H9 (cell line): Measurements from ENCODE around the gene RRAD. TPM values are rescaled to one million over a fixed set of nuclear protein-coding genes. Genes with fewer than 3 reads are reported as not detected.

Source experiments
- DNase-seq: peaks from one replicate; pipeline ENCODE4 v3.0.0-alpha.2; 2017
- H2AFZ ChIP-seq: one replicate; pipeline ENCODE4 v1.6.1; 2013; ENCODE audit warnings: mild to moderate bottlenecking, low read length, control low read depth, moderate library complexity
- H2AK5ac ChIP-seq: 2 replicates; pipeline ENCODE4 v1.6.1; 2013; ENCODE audit warnings: low read length, control low read depth, mixed read lengths; ENCODE audit not compliant: insufficient read length
- H2BK120ac ChIP-seq: one replicate; pipeline ENCODE4 v1.6.1; 2013; ENCODE audit warnings: low read depth, mild to moderate bottlenecking, low read length, control low read depth, inconsistent platforms; ENCODE audit not compliant: poor library complexity, severe bottlenecking
- H2BK12ac ChIP-seq: 2 replicates; pipeline ENCODE4 v1.6.1; 2013; ENCODE audit warnings: low read length, control low read depth, mixed read lengths, low read depth; ENCODE audit not compliant: insufficient read length
- H2BK15ac ChIP-seq: 2 replicates; pipeline ENCODE4 v1.6.1; 2013; ENCODE audit warnings: low read depth, low read length, control low read depth
- H2BK20ac ChIP-seq: one replicate; pipeline ENCODE4 v1.6.1; 2013; ENCODE audit warnings: low read depth, mild to moderate bottlenecking, low read length, control low read depth, inconsistent platforms; ENCODE audit not compliant: poor library complexity, severe bottlenecking
- H2BK5ac ChIP-seq: 2 replicates; pipeline ENCODE4 v1.6.1; 2013; ENCODE audit warnings: low read length, control low read depth, mixed read lengths; ENCODE audit not compliant: insufficient read length
- H3K14ac ChIP-seq: 2 replicates; pipeline ENCODE4 v1.6.1; 2013; ENCODE audit warnings: low read length, control low read depth; ENCODE audit not compliant: insufficient read depth
- H3K18ac ChIP-seq: 2 replicates; pipeline ENCODE4 v1.6.1; 2013; ENCODE audit warnings: low read depth, mild to moderate bottlenecking, mixed read lengths, low read length, control low read depth; ENCODE audit not compliant: insufficient read length
- H3K23ac ChIP-seq: 2 replicates; pipeline ENCODE4 v1.6.1; 2013; ENCODE audit warnings: low read length, control low read depth, mixed read lengths, low read depth; ENCODE audit not compliant: insufficient read length
- H3K23me2 ChIP-seq: 2 replicates; pipeline ENCODE4 v1.6.1; 2013; ENCODE audit warnings: low read depth, mild to moderate bottlenecking, mixed read lengths, low read length, control low read depth; ENCODE audit not compliant: insufficient read length, poor library complexity, severe bottlenecking
- H3K27ac ChIP-seq: 2 replicates; pipeline ENCODE4 v1.5.1; 2013; ENCODE audit warnings: low read length, control low read depth, mixed read lengths, low read depth; ENCODE audit not compliant: insufficient read length
- H3K27me3 ChIP-seq: 2 replicates; pipeline ENCODE4 v1.6.1; 2013; ENCODE audit warnings: low read length, control low read depth, inconsistent platforms; ENCODE audit not compliant: insufficient read depth
- H3K4ac ChIP-seq: 2 replicates; pipeline ENCODE4 v1.6.1; 2013; ENCODE audit warnings: low read depth, mild to moderate bottlenecking, control low read depth, inconsistent platforms, low read length, moderate library complexity
- H3K4me1 ChIP-seq: 2 replicates; pipeline ENCODE4 v1.6.1; 2013; ENCODE audit warnings: low read length, control low read depth, inconsistent platforms; ENCODE audit not compliant: insufficient read depth
- H3K4me2 ChIP-seq: 2 replicates; pipeline ENCODE4 v1.6.1; 2013; ENCODE audit warnings: low read length, control low read depth, mixed read lengths; ENCODE audit not compliant: insufficient read length, insufficient read depth
- H3K56ac ChIP-seq: 2 replicates; pipeline ENCODE4 v1.6.1; 2013; ENCODE audit warnings: low read depth, mild to moderate bottlenecking, mixed read lengths, low read length, control low read depth; ENCODE audit not compliant: insufficient read length
- H3K79me1 ChIP-seq: 2 replicates; pipeline ENCODE4 v1.6.1; 2013; ENCODE audit warnings: low read depth, mild to moderate bottlenecking, moderate library complexity, low read length, control low read depth, inconsistent platforms; ENCODE audit not compliant: insufficient read depth, poor library complexity, severe bottlenecking
- H3K79me2 ChIP-seq: 2 replicates; pipeline ENCODE4 v1.6.1; 2013; ENCODE audit warnings: low read length, control low read depth, inconsistent platforms; ENCODE audit not compliant: insufficient read depth
- H3K9ac ChIP-seq: 2 replicates; pipeline ENCODE4 v1.6.1; 2013; ENCODE audit warnings: low read length, control low read depth, mixed read lengths; ENCODE audit not compliant: insufficient read length; ENCODE audit errors: extremely low read depth
- H3K9me3 ChIP-seq: one replicate; pipeline ENCODE4 v1.6.1; 2013; ENCODE audit warnings: low read depth, low read length, inconsistent platforms; ENCODE audit not compliant: control insufficient read depth
- H3T11ph ChIP-seq: one replicate; pipeline ENCODE4 v1.6.1; 2013; ENCODE audit warnings: mild to moderate bottlenecking, low read length, control low read depth, inconsistent platforms
- H4K20me1 ChIP-seq: one replicate; pipeline ENCODE4 v1.6.1; 2013; ENCODE audit not compliant: control insufficient read depth, insufficient read length, insufficient read depth
- H4K5ac ChIP-seq: 2 replicates; pipeline ENCODE4 v1.6.1; 2013; ENCODE audit warnings: low read depth, mild to moderate bottlenecking, mixed read lengths, low read length, control low read depth; ENCODE audit not compliant: insufficient read length
- H4K8ac ChIP-seq: replicated peaks from 2 replicates; pipeline ENCODE4 v1.6.1; 2013; ENCODE audit warnings: low read length, control low read depth, mixed read lengths, low read depth; ENCODE audit not compliant: insufficient read length
- H4K91ac ChIP-seq: 2 replicates; pipeline ENCODE4 v1.6.1; 2013; ENCODE audit warnings: low read depth, mild to moderate bottlenecking, moderate library complexity, mixed read lengths, low read length, control low read depth; ENCODE audit not compliant: insufficient read length
- H3K27ac Mint-ChIP-seq, 3 experiments: 2 replicates in 2 of 3; 3 replicates in 1 of 3; pipeline ENCODE4 v1.8.0; 2020 to 2021; ENCODE audit warnings: mixed read lengths in 3 of 3, mild to moderate bottlenecking in 1 of 3, moderate library complexity in 1 of 3
- H3K27me3 Mint-ChIP-seq: 2 replicates; pipeline ENCODE4 v1.8.0; 2021; ENCODE audit warnings: low read depth, mild to moderate bottlenecking, moderate library complexity, mixed read lengths
- H3K36me3 Mint-ChIP-seq, 3 experiments: 2 replicates in 2 of 3; 3 replicates in 1 of 3; pipeline ENCODE4 v1.8.0; 2020 to 2021; ENCODE audit warnings: low read depth in 3 of 3, mixed read lengths in 3 of 3; ENCODE audit not compliant: insufficient read depth in 1 of 3
- H3K4me1 Mint-ChIP-seq, 2 experiments: 2 replicates each; pipeline ENCODE4 v1.8.0; 2020; ENCODE audit warnings: mixed read lengths in 2 of 2
- H3K4me3 Mint-ChIP-seq, 2 experiments: 2 replicates in 1 of 2; 3 replicates in 1 of 2; pipeline ENCODE4 v1.8.0; 2020 to 2021; ENCODE audit warnings: mild to moderate bottlenecking in 2 of 2, mixed read lengths in 2 of 2, moderate library complexity in 1 of 2
- H3K9me3 Mint-ChIP-seq, 2 experiments: 2 replicates in 1 of 2; 3 replicates in 1 of 2; pipeline ENCODE4 v1.8.0; 2020; ENCODE audit warnings: mild to moderate bottlenecking in 2 of 2, mixed read lengths in 2 of 2, moderate library complexity in 1 of 2
- WGBS: extraction: QIAGEN DNeasy Blood & Tissue Kit; methylation state at CpG from one replicate; pipeline ENCODE4 v1.1.7; 2013; ENCODE audit warnings: missing lambda C conversion rate, low lambda C conversion rate, mixed read lengths; ENCODE audit not compliant: insufficient read length; ENCODE audit errors: extremely low coverage; 5-methylcytosine and 5-hydroxymethylcytosine counted together
- total RNA-seq: library from RNA; stranded (reverse); gene quantifications from 2 replicates; pipeline ENCODE4 v1.2.1, GENCODE V29; 2021
- TF ChIP-seq, protein P1 (sequence below): fragments of 200-600 bp; sonication (generic); conservative IDR thresholded peaks from 3 replicates; pipeline ENCODE4 v1.8.0; 2021; ENCODE audit warnings: antibody characterized with exemption, mild to moderate bottlenecking

The RRAD gene
- total RNA-seq, 1 experiment from 2014 or later = 0.72 TPM

DNA sequence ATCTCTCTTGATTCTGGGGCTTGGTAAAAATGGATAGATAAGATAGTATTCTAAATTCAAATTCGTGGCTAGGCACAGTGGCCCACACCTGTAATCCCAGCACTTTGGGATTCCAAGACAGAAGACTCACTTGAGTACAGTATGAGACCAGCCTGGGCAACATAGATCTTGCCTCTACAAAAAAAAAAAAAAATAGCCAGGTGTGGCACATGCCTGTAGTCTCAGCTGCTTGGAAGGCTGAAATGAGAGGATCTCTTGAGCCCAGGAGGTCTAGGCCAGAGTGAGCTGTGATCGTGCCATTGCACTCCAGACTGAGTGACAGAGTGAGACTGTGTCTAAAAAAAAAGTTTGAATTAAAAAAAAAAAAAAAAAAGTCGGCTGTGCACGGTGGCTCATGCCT lies 35.7 kb downstream of the RRAD start:
- 0 out of 4 replicates have a peak, but pooled peaks cover 2 to 3% of the 10 kb centered on the region in 2 experiments for H3K4me1 Mint-ChIP-seq
- Histone ChIP-seq H4K91ac (no peak overlapping the region), H3K14ac (no peak overlapping the region), H2BK20ac (no peak overlapping the region), H3K9me3 (no peaks in the 10 kb centered on the region), H4K5ac (no peak overlapping the region), H3K23me2 (no peaks in the 10 kb centered on the region), H3T11ph (no peak overlapping the region), H2BK5ac (no peak overlapping the region), H3K23ac (no peak overlapping the region), H3K4ac (no peak overlapping the region), H3K4me2 (no peak overlapping the region), H4K20me1 (no peaks in the 10 kb centered on the region), H2BK15ac (no peak overlapping the region), H2AFZ (no peak overlapping the region), H3K27ac (no peak overlapping the region), H3K79me2 (no peaks in the 10 kb centered on the region), H3K79me1 (no peaks in the 10 kb centered on the region), H3K27me3 (no peaks in the 10 kb centered on the region), H3K18ac (no peak overlapping the region), H2BK12ac (no peak overlapping the region), H3K4me1 (no peaks in the 10 kb centered on the region), H2AK5ac (no peak overlapping the region), H4K8ac (no peak overlapping the region), H2BK120ac (no peak overlapping the region), H3K56ac (no peak overlapping the region), H3K9ac (no peak overlapping the region)
- DNase-seq = no peak
- TF ChIP-seq, protein P1, sequence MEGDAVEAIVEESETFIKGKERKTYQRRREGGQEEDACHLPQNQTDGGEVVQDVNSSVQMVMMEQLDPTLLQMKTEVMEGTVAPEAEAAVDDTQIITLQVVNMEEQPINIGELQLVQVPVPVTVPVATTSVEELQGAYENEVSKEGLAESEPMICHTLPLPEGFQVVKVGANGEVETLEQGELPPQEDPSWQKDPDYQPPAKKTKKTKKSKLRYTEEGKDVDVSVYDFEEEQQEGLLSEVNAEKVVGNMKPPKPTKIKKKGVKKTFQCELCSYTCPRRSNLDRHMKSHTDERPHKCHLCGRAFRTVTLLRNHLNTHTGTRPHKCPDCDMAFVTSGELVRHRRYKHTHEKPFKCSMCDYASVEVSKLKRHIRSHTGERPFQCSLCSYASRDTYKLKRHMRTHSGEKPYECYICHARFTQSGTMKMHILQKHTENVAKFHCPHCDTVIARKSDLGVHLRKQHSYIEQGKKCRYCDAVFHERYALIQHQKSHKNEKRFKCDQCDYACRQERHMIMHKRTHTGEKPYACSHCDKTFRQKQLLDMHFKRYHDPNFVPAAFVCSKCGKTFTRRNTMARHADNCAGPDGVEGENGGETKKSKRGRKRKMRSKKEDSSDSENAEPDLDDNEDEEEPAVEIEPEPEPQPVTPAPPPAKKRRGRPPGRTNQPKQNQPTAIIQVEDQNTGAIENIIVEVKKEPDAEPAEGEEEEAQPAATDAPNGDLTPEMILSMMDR = no peak
- H3K27me3 Mint-ChIP-seq = no peaks in the 10 kb centered on the region
- H3K9me3 Mint-ChIP-seq = no peaks in the 10 kb centered on the region
- peaks cover 10 to 46% (median 32%) of the 10 kb centered on the region in 3 experiments; a peak in 5 of 7 replicates for H3K36me3 Mint-ChIP-seq
- no peak overlapping the region for H3K4me3 Mint-ChIP-seq
- H3K27ac Mint-ChIP-seq = no peak overlapping the region; a peak in 1 of 7 replicates
- WGBS = no CpG with 5 or more reads among the region's 4 CpGs
